T1000 (cell line): Measurements from ENCODE around the gene IL16.

ENCODE experiments used
- DNase-seq: peaks from one replicate; lab custom pipeline; 2025; ENCODE audit warnings: mixed read lengths; lab: John Stamatoyannopoulos, UW

IL16 gene

DNA sequence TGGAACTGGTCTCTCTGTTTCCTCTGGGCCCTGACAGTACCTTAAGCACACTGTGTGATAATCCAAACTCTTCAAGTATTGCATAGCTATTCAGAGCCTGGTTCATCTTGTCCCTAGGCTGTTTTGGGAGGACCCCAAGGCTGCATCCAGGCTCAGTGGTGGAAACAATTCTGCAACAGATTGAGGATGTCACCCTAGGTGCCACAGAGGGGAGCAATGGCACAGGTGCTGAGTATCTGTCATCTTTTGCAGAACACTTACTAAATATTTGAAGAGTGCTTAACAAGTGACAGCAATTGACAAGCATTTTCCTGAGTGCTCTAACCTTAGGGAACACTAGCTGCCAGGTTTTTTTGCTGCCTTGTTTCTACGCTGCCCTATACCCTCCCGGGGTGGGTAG is 99.5 kb downstream of the IL16 start:
- no peak for DNase-seq

DNA sequence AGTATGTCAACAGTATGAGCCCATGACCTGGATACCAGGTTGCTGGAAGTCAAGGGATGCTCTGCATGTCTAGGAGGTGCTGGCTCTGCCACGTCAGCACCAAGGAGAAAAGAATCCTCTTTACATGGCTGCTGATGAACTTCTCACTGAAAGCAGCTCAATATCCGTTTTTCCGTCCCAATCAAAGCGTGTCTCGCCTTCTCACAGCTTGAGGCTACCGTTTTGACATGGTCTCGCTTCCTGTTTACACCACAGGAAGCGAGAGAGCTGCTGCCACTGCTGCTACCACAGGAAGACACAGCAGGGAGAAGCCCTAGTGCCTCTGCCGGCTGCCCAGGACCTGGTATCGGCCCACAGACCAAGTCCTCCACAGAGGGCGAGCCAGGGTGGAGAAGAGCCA is 100.0 kb downstream of the IL16 start:
- no peak for DNase-seq

DNA sequence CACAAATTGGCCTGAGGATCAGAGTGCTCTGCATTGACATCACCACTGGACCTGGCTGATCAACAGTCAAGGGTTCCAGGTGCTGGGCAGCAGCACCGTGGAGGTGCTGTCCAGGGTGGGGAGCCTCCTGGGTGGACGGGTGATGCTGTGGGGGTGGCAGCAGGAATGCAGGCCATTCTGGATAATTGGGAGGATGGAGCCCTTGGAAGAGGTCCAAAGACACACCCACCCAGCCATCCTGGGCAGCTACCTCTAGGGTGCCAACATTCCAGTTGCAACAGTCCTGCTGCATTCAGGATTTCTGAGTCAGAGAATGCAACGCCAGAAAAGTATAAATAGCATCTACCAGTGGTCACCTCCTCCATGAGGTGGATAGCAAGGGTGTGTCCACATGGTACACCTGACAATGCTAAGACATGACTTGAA is 100.5 kb downstream of the IL16 start:
- no peak for DNase-seq

- no peak for DNase-seq
Measured at GRCh38 chr15:81297603-81298575, 101.2 kb downstream of the IL16 start.

DNA sequence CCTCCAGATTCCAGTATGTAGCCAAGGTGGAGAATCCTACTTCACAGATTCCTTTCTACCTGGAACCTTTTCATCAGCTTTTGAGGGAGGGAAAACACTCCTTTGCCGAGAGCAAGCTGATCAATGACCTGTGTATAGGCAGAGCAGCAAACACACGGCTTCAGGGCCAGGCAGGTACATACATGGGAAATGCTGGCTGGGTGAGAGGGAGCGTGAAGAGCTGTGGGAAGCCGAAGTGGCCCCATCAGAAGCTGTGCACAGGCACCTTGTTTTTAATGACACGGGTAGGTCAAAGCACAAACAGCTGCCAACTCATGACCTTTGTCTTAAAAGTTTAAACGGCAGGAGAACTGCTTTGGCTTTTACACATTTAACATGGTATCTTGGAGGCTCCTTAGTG is 101.9 kb downstream of the IL16 start:
- no peak for DNase-seq

- no peak for DNase-seq
Measured at GRCh38 chr15:81299156-81299555, 102.5 kb downstream of the IL16 start.

- no peak for DNase-seq
Measured at GRCh38 chr15:81299630-81300273, 103.1 kb downstream of the IL16 start.

GRCh38 chr15:81301385-81301784 is 104.7 kb downstream of the IL16 start:
- DNase-seq: no peak

- DNase-seq: no peak
Measured at GRCh38 chr15:81301815-81302399, 105.2 kb downstream of the IL16 start.

DNA sequence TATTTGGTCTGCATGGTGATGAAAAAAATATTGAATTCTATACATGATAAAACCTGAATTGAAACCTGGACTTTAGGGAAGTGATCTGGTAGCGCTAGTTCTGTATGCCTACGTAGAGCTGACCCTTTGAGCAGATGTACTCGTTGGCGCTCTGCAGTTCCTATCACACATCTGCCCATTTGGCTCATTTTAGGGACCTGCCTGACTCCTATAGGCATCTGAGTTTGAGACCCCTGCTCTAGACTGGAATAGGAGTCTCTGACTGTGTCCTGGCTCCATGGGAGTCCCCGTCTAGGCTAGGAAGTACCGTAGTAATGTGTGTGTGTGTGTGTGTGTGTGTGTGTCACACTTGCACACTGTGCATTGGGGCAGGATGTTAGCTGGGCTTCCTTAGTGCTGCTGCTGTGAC is 106.0 kb downstream of the IL16 start:
- no peak for DNase-seq

DNA sequence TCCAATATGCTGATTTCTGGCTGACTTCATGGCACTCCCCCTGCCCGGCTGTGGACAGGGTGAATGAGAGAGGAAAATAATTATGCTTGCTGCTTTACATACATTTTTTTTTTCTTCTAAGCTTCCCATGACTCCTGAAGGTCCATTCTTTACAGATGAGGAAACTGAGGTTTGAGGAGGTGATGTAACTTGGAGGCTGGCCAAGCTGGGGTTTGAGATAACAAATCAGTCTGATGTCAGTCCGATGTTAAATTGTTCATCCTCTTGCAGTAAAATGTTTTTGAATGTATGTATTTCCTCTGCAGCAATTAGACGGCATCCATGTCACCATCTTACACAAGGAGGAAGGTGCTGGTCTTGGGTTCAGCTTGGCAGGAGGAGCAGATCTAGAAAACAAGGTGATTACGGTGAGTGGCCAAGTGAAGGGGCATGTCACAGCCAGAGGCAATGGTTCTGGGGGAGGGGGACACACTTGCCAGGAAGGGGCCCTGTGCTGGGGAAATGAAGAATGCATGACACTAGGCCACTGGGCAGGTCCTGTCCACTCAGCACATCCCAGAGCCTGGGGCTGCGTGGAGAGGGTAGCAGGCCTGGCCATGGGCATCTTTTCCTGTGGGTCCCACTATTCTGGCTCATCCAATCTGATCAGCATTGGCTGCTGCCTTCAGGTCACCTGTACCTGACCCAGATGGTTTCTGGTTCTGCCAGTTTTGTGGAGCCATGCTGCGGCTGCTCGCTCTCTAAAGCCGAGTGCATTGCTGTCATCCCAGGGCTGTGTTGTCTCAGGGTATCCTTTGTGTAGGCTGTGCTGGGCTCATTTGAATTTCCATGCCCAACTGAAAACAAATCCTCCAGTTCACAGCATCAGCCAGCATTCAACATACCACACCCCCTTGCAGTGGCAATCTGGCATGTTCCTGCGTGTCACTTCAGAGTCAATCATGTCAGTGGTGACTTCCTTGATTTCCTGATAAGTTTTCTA is 106.9 kb downstream of the IL16 start:
- DNase-seq: no peak

GRCh38 chr15:81304226-81304625 is 107.5 kb downstream of the IL16 start:
- DNase-seq: no peak

- DNase-seq: no peak
Measured at GRCh38 chr15:81308260-81308659, 111.6 kb downstream of the IL16 start.

DNA sequence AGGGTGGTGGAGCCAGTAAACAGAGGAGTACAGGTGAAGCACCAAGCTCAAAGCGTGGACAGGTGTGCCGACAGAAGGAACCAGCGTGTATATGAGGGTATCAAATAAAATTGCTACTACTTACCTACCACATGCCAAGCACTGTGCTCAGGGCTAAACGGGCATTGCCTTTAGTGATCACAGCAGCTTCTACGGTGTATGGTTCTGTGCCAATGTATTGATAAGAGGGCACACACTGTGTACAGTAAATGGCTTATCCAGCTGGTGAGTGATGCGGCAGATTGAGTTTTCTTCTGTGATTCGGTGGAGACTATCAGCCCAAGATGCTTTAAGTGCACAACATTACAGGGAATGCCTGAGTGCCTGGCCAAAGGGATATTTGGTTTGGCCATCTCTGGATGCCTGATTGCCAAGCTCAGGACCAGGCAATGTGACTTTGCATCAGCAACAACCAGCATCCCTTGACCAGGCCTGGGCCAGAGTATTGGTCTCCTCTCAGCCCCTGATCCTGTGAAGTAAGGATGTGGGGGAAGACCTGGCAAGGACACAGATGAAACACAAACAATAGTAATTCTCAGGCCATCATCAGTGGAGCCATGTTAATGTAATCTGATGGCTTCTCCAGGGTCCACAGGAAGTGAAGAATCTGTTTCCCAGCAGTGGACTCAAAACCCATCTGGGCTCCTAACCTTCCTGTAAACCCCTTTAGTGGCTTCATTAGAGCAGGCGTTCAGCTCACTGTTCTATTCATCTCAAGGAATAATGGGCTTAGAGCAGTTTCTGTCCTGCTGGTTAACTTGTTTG is 113.2 kb downstream of the IL16 start:
- no peak for DNase-seq

DNA sequence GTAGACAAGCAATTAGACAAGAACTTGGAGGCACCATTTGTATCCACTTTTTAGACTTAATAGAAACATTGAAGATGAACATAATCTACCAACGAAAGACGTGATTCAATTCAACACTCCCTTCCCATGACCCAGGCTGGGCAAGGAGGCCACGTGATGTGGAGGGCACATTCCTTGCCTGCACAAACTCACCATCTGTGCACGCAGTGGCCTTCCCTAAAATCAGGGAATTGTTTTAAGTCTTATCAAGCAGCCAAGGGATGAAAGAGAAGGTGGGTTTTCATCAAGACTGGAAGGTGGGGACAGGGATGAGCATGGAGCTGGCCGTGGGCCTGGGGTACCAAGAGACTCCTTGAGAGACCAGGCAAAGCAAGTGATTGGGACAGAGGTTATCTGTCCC is 113.8 kb downstream of the IL16 start:
- DNase-seq: no peak

DNA sequence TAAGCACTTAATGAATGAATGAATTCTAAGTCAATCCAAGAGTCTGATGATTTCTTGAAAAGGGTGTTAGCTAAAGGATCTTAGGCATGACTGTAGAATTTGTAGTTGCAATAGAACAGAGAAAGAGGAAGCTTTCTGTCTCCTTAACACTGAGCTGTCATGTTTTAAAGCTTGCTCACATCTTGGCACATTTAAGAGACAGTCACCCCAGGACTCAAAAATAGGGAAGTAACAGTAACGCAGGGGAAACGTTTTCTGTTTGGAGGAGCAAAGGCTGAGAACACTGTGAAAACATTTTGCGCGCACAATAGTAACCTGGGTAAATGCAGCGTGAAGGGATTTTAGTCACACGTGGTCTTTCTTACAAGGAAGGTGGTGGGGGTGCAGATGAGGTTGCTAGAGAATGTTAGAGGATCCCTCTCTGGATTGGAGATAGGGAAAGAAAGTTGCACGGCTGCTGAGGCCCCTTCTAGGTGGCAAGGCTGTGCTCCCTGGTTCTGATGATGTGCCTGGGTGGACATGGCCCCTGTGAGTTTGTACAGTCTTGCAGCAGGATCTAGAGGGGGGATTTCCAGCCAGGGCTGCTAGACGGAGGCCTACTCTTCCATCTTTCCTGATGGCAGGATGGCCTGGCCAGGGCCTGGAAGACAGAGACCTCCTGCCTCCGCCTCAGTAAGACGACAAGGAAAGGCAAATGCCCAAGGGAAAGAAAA is 115.2 kb downstream of the IL16 start:
- no peak for DNase-seq

- DNase-seq: peak; percentile 82
Measured at GRCh38 chr15:81312790-81313543, 116.3 kb downstream of the IL16 start.

DNA sequence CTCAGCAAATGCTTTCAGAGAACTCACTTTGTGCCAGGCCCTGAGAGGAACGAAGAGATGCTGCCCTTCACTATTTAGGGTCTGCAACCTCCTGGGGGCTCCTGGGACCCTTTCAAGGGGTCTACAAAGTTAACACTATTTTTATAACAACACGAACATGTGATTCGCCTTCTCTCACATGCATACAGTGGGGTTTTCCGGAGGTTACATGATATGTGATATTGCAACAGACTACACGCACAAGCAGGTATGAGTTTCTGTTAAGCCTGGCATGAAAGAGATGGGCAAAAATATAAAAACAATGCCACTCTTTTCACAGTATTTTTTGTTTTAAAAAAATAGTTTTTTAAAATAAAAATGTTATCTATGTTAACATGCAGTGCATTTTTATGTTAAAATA is 117.0 kb downstream of the IL16 start:
- DNase-seq: no peak

DNA sequence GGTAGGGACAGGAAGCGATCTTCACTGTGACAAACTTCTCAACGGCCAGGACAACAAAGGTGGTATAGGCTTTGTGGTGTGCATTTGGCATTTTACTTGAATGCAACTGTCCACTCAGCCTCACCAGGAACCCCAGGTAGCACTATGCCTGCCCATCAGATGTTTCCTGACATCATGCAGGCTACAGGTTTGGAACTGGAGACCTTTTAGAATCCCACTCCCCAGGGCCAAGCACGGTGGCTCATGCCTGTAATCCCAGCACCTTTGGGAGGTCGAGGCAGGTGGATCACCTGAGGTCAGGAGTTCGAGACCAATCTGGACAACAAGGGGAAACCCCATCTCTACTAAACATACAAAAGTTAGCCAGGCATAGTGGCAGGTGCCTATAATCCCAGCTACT is 117.7 kb downstream of the IL16 start:
- DNase-seq: no peak
